ENCODE results near the gene HJV. TPM values are rescaled to one million over a fixed set of nuclear protein-coding genes. Genes with fewer than 3 reads are reported as not detected.

Gene HJV
- total and polyA plus RNA-seq, 2 of the 13 experiments (the other 11 are each of a cell fraction or from before 2014, with no cell fraction given) = 0.18 TPM; not detected in 1

- TF ChIP-seq UBTF (CRISPR knock-in tag; IDR thresholded peaks at IDR 0.05) (peak; percentile 82), ZC3H13 (CRISPR knock-in tag; IDR thresholded peaks at IDR 0.05) (peak; percentile 98), ZBTB43 (CRISPR knock-in tag; conservative IDR thresholded peaks at IDR 0.05) (peak; percentile 85), ZNF841 (CRISPR knock-in tag; IDR thresholded peaks at IDR 0.05; ENCODE audit: borderline replicate concordance) (peak; percentile 80; the same call in 1 of the 2 replicates), ZNF503 (CRISPR knock-in tag; IDR thresholded peaks at IDR 0.05) (peak; percentile 85), THAP11 (CRISPR knock-in tag; IDR thresholded peaks at IDR 0.05) (peak; percentile 79), AFF4 (CRISPR knock-in tag; IDR thresholded peaks at IDR 0.05) (peak; percentile 95), PCBP2 (optimal IDR thresholded peaks at IDR 0.05; ENCODE audit: low read depth, low read length, poor library complexity, severe bottlenecking) (peak; percentile 73)
- TF ChIP-seq, protein P1, sequence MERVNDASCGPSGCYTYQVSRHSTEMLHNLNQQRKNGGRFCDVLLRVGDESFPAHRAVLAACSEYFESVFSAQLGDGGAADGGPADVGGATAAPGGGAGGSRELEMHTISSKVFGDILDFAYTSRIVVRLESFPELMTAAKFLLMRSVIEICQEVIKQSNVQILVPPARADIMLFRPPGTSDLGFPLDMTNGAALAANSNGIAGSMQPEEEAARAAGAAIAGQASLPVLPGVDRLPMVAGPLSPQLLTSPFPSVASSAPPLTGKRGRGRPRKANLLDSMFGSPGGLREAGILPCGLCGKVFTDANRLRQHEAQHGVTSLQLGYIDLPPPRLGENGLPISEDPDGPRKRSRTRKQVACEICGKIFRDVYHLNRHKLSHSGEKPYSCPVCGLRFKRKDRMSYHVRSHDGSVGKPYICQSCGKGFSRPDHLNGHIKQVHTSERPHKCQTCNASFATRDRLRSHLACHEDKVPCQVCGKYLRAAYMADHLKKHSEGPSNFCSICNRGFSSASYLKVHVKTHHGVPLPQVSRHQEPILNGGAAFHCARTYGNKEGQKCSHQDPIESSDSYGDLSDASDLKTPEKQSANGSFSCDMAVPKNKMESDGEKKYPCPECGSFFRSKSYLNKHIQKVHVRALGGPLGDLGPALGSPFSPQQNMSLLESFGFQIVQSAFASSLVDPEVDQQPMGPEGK (CRISPR knock-in tag; IDR thresholded peaks at IDR 0.05) = peak; percentile 64
- TF ChIP-seq, protein P2, sequence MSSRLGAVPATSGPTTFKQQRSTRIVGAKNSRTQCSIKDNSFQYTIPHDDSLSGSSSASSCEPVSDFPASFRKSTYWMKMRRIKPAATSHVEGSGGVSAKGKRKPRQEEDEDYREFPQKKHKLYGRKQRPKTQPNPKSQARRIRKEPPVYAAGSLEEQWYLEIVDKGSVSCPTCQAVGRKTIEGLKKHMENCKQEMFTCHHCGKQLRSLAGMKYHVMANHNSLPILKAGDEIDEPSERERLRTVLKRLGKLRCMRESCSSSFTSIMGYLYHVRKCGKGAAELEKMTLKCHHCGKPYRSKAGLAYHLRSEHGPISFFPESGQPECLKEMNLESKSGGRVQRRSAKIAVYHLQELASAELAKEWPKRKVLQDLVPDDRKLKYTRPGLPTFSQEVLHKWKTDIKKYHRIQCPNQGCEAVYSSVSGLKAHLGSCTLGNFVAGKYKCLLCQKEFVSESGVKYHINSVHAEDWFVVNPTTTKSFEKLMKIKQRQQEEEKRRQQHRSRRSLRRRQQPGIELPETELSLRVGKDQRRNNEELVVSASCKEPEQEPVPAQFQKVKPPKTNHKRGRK (CRISPR knock-in tag; IDR thresholded peaks at IDR 0.05) = 0 out of 2 replicates have a peak, but pooled peaks have one; percentile 65
- TF ChIP-seq, protein P3, sequence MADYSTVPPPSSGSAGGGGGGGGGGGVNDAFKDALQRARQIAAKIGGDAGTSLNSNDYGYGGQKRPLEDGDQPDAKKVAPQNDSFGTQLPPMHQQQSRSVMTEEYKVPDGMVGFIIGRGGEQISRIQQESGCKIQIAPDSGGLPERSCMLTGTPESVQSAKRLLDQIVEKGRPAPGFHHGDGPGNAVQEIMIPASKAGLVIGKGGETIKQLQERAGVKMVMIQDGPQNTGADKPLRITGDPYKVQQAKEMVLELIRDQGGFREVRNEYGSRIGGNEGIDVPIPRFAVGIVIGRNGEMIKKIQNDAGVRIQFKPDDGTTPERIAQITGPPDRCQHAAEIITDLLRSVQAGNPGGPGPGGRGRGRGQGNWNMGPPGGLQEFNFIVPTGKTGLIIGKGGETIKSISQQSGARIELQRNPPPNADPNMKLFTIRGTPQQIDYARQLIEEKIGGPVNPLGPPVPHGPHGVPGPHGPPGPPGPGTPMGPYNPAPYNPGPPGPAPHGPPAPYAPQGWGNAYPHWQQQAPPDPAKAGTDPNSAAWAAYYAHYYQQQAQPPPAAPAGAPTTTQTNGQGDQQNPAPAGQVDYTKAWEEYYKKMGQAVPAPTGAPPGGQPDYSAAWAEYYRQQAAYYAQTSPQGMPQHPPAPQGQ (CRISPR knock-in tag; IDR thresholded peaks at IDR 0.05; ENCODE audit: borderline replicate concordance) = peak; percentile 96; the same call in 1 of the 2 replicates
Measured at GRCh38 chr1:146051852-146052676, 30.5 kb upstream of the HJV start (continued).
